Body of pancreas (tissue), 4 donors: ENCODE measurements around the gene DCDC2.

Source experiments
- CTCF ChIP-seq, 7 experiments: fragments of 450-650 bp in 4 of 7; fragments of 200-600 bp in 3 of 7; sonication (generic) in 3 of 7; IDR thresholded peaks; one replicate each; pipeline ENCODE4 v1.5.1; 2016 to 2019; ENCODE audit warnings: antibody characterized with exemption in 7 of 7
- POLR2A ChIP-seq, 3 donors: fragments of 450-650 bp; IDR thresholded peaks; one replicate each; pipeline ENCODE4 v1.6.1; 2016; ENCODE audit warnings: antibody characterized with exemption in 3 of 3, mild to moderate bottlenecking in 2 of 3

DNA sequence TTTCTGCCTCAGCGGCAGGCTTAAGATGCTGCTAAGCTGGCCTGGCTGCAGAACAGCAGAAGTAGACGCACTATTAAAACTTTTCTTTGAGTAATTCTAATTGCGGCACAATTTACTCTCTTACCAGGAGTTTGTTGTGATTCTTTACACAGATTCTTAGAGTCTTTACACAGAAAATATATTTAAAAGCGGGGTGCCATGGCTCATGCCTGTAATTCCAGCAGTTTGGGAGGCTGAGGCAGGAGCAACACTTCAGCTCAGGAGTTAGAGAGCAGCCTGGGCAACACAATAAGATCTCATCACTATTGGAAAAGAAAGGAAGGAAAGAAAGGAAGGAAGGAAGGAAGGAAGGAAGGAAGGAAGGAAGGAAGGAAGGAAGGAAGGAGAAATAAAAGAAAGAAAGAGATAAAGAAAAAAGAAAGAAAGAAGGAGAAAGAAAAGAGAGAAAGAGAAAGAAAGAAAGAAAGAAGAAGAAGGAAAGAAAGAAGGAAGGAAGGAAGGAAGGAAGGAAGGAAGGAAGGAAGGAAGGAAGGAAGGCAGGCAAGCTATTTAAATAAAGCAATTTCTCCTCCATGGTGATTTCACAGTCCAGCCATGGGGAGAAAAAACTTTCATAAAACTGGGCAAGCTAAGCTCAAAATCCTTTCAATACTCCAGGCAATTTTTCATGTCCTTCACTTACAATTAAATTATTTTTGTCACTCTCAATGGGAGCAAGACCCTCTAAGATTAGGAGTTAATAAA lies 23.8 kb upstream of the DCDC2 start:
- no peak for TF ChIP-seq CTCF (IDR thresholded peaks at IDR 0.05)
- TF ChIP-seq POLR2A (IDR thresholded peaks at IDR 0.05), result no peak
